SJCRH30 (cell line): Measurements from ENCODE around the gene CCL14. TPM values are rescaled to one million over a fixed set of nuclear protein-coding genes. Genes with fewer than 3 reads are reported as not detected.
A peak's percentile ranks its signal among the peaks of the same experiment; 100 is the strongest.
"Not testable (repeated sequence)": the region's sequence is repeated elsewhere in the genome, so short reads cannot be mapped to it uniquely, and the experiment has no call there.

ENCODE experiments used
- DNase-seq, 2 experiments: peaks; one replicate each; pipeline ENCODE4 v3.0.0-alpha.2; 2015 to 2020
- H3K27ac ChIP-seq: fragments of 250-450 bp; sonication (Bioruptor Pico); 2 replicates; pipeline ENCODE4 v1.5.1; 2020; ENCODE audit warnings: mild to moderate bottlenecking, moderate library complexity
- H3K27me3 ChIP-seq: fragments of 250-450 bp; sonication (Bioruptor Pico); 2 replicates; pipeline ENCODE4 v1.5.1; 2020; ENCODE audit warnings: mild to moderate bottlenecking, moderate library complexity
- H3K36me3 ChIP-seq: fragments of 250-450 bp; sonication (Bioruptor Pico); 2 replicates; pipeline ENCODE4 v1.5.1; 2020; ENCODE audit warnings: mild to moderate bottlenecking, moderate library complexity
- H3K4me1 ChIP-seq: fragments of 250-450 bp; sonication (Bioruptor Pico); 2 replicates; pipeline ENCODE4 v1.5.1; 2020; ENCODE audit warnings: mild to moderate bottlenecking, moderate library complexity
- H3K4me3 ChIP-seq: fragments of 250-450 bp; sonication (Bioruptor Pico); 2 replicates; pipeline ENCODE4 v1.5.1; 2020; ENCODE audit warnings: mild to moderate bottlenecking, moderate library complexity
- H3K9me3 ChIP-seq: fragments of 250-450 bp; sonication (Bioruptor Pico); replicated peaks from 2 replicates; pipeline ENCODE4 v1.5.1; 2020; ENCODE audit warnings: mild to moderate bottlenecking, moderate library complexity
- total RNA-seq: library from RNA; depleted of rRNA; stranded (reverse); fragments of >200 nt; shearing (Covaris generic); gene quantifications from 2 replicates; pipeline ENCODE4 v1.2.3, GENCODE V29; 2014; rRNA removed

The CCL14 gene
- total RNA-seq, 1 experiment from 2014 or later = not detected

GRCh38 chr17:35942588-35943186 is 43.8 kb downstream of the CCL14 start:
- no peaks in the 10 kb centered on the region for H3K36me3 ChIP-seq
- no peak for DNase-seq
- H3K9me3 ChIP-seq = no peaks in the 10 kb centered on the region
- H3K4me3 ChIP-seq = no peak overlapping the region
- H3K27ac ChIP-seq = no peak overlapping the region
- 0 out of 2 replicates have a peak, but pooled peaks cover 2% of the 10 kb centered on the region for H3K4me1 ChIP-seq
- H3K27me3 ChIP-seq = 0 out of 2 replicates have a peak, but pooled peaks cover 3% of the 10 kb centered on the region

GRCh38 chr17:35938492-35938891 is 48.0 kb downstream of the CCL14 start:
- H3K27me3 ChIP-seq, H3K36me3 ChIP-seq, H3K4me1 ChIP-seq, DNase-seq, H3K27ac ChIP-seq, H3K4me3 ChIP-seq, H3K9me3 ChIP-seq: not testable (repeated sequence)

- Histone ChIP-seq H3K27ac (no peak overlapping the region), H3K27me3 (0 out of 2 replicates have a peak, but pooled peaks cover 18% of the 10 kb centered on the region), H3K9me3 (no peaks in the 10 kb centered on the region), H3K4me1 (no peaks in the 10 kb centered on the region), H3K36me3 (no peaks in the 10 kb centered on the region), H3K4me3 (no peak overlapping the region)
- peak in 1 of 2 experiments; percentile 22 for DNase-seq
These were observed 50.5 kb downstream of the CCL14 start for GRCh38 chr17:35936063-35936462.

- Histone ChIP-seq H3K4me3 (no peak overlapping the region), H3K27ac (no peak overlapping the region), H3K27me3 (peaks cover 18% of the 10 kb centered on the region; the same call in 1 of the 2 replicates), H3K9me3 (no peaks in the 10 kb centered on the region), H3K4me1 (no peaks in the 10 kb centered on the region), H3K36me3 (no peaks in the 10 kb centered on the region)
- DNase-seq = no peak
These were observed 51.8 kb downstream of the CCL14 start for GRCh38 chr17:35934760-35935159.

Other genes with a start within 250 kb of the CCL14 start
- gene GAS2L2, start 233.5 kb downstream of the CCL14 start, total RNA-seq = not detected in 2 replicates
- gene C17orf50, start 225.8 kb downstream of the CCL14 start, total RNA-seq = not detected in 2 replicates
- gene MMP28, start 191.1 kb downstream of the CCL14 start, total RNA-seq = not detected in 2 replicates
- 43.9 and 60.6 TPM in 2 replicates for gene TAF15, start 177.2 kb downstream of the CCL14 start, total RNA-seq
- not detected in 2 replicates for gene HEATR9, start 117.8 kb downstream of the CCL14 start, total RNA-seq
- not detected in 2 replicates for gene CCL5, start 106.4 kb downstream of the CCL14 start, total RNA-seq
- not detected in 2 replicates for gene RDM1, start 56.0 kb downstream of the CCL14 start, total RNA-seq
- not detected in 2 replicates for gene LYZL6, start 43.0 kb downstream of the CCL14 start, total RNA-seq
- not detected in 2 replicates for gene CCL16, start 5.2 kb downstream of the CCL14 start, total RNA-seq
- not detected in 2 replicates for gene CCL15, start 14.8 kb upstream of the CCL14 start, total RNA-seq
- gene CCL23, start 31.2 kb upstream of the CCL14 start, total RNA-seq = not detected in 2 replicates
- gene CCL18, start 77.5 kb upstream of the CCL14 start, total RNA-seq = not detected in 2 replicates
- not detected in 2 replicates for gene CCL3, start 103.4 kb upstream of the CCL14 start, total RNA-seq
- not detected in 2 replicates for gene CCL4, start 117.1 kb upstream of the CCL14 start, total RNA-seq
- 1.5 and 3.7 TPM in 2 replicates for gene TBC1D3B, start 189.9 kb upstream of the CCL14 start, total RNA-seq
- gene CCL3L1, start 210.0 kb upstream of the CCL14 start, total RNA-seq = not detected in 2 replicates
- not detected in 2 replicates for gene CCL4L2, start 224.3 kb upstream of the CCL14 start, total RNA-seq